ENCODE data around the gene AKAP1. TPM values are rescaled to one million over a fixed set of nuclear protein-coding genes. Genes with fewer than 3 reads are reported as not detected.
"Not testable (repeated sequence)": the region's sequence is repeated elsewhere in the genome, so short reads cannot be mapped to it uniquely, and the experiment has no call there.

AKAP1 gene
- total RNA-seq, 1 donor from 2014 or later, result 67.5 TPM

DNA sequence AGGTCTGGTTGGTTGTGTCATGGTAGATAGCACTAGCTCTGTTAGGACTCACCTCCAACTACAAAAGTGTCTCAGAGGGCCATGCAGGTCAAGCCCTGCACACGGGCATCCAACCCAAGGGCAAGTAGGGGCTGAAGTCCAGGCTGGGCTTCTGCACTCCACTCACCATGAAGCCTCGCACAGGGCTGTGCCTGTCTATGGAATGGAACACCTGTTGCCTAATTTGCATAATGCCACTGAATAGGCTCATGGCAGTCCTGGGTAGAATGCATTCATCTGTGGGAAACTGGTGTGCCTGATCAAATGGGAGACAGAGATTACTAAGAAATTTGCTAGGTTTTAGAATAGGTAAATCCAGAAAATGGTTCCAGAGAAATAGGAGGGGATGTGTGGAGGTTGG, 8.0 kb upstream of the AKAP1 start:
- DNase-seq (ENCODE audit: low spot score), result no peak

DNA sequence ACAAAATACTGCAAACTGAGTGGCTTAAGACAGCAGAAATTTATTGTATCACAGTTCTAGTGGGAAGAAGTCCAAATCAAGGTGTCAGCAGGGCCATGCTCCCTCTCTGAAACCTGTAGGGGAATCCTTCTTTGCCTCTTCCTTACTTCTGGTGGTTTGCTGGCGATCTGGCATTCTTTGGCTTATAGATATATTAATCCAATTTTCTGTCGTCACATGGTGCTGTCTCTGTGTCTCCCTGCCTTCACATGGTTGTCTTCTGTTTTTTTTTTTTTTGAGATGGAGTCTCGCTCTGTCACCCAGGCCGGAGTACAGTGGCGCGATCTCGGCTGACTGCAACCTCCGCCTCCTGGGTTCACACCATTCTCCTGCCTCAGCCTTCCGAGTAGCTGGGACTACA, 6.8 kb upstream of the AKAP1 start:
- no peak for DNase-seq (ENCODE audit: low spot score)

DNA sequence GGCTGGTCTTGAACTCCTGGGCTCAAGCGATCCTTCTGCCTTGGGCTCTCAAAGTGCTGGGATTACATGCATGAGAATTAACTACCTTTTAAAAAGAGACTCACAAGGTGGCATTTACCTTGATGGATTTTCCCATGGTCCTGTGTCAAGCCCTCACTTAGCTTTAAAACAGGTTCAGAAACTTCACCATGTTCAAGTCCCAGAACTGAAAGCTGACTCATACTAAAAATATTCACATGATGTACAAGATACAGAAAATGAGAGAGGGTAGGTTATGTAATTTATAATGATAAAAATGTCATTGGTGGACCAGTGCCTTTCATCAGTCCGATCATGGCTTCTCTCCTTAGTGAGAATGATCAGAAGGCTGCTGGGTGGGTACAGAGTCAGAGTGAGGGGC, 4.3 kb upstream of the AKAP1 start:
- no peak for DNase-seq (ENCODE audit: low spot score)

DNA sequence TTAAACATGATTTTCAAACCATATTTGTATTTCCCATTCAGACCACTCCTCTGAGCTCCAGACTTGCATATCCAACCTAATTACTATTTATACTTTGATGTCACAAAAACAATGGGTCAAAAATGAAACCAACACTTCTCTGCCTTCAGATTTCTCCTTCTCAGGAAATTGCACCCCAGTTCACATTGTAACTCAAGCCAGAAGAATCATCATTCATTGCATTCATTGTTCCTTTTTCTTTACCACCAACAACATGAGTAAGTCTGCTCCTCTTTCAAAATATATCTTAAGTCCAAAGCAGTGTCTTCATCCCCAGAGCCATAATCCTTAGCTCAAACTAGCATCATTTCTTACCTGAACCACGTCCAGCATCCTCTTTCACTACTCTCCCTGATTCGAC, 2.6 kb upstream of the AKAP1 start:
- no peak for DNase-seq (ENCODE audit: low spot score)

DNA sequence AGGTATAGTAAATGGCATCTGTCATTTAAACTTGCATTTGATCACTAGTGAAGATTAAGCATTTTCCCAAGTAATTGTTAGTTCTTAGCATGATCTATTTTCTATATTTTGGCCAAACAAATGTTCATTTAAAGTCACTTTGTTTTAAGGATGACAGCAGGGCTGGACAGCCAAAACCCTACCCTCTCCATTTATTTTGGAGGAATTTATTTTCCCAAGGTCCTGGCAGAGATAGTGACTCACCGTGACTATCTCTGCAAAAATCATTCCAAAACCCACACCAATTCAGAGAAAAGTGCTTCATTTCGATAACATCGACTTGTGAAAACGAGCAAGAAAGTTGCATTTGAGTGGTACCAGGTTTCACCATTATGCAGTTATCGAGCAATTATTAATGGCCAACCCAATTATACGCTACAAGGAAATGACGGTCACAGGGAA, 665 bp upstream of the AKAP1 start:
- DNase-seq (ENCODE audit: low spot score), result no peak

DNA sequence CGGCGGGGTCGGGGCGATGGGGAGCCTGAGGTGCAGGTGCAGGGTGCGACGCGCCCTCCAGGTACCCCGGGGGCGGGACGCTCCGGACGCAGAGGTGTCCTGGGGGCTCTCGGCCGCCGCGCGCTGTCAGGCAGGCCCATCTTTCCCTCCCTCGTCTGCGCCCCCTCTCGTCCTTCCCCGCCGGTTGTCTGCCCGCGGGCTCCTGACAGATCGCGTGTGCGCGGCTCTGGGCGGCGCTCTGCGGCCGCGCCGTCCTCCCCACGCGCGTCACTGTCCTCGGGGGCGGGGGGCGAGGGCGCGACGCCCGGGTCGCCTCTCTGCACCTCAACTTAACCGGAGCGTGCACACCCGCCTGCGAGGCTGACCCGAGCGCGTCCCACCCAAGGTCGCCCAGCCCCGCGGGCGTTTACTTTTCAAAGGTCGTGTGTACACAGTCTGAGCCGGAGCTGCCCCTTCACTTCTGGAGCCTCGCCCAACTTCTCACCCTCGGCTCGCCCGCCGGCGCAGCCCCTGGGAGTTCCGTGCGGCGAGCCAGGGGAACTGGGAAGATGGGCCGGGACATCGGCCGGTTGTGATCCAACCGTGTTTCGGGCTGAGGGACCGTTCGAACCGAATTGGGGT, 512 bp downstream of the AKAP1 start:
- DNase-seq (ENCODE audit: low spot score), result peak; percentile 64

DNA sequence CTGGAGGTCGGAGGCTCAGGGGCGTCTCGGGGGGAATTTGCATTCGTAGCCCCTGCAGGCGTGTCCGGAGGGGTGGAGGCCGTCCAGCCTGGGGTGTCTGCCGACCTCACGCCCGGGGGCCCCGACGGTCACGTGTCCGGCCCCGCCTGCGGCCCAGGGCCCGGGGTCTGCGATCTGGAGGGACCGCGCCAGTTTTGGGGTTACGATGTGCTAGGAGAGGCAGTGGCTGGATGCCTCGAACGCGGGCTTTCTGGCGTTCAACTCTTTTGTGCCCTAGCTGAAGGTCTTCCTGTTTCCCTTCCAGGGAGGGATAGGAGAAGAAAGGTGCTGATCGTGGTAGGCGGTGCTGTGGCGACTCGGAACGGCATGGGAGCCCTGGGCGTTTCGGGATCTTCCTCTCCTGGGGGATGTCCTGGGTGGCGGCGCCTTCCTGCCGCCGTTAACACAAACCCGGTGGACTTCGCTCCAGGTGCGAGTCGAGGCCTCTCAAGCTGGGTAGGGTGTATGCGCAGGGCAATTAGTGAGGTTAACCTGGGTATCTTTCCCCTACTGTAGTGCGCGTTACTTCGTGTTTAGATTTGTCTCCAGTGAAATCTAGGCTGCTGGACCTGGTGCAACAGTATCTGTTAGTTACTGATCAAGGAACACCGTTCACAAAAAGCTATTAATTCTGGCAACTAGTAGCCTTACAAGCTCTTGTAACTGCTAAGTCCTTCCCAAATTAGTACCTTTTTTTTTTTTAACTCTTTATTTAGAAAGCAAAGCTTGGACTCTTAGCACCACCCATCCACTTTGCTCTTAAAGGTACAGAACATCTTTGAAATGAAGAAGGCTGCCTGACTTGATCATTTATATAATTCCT, 1.3 kb downstream of the AKAP1 start:
- peak; percentile 37 for DNase-seq (ENCODE audit: low spot score)

DNA sequence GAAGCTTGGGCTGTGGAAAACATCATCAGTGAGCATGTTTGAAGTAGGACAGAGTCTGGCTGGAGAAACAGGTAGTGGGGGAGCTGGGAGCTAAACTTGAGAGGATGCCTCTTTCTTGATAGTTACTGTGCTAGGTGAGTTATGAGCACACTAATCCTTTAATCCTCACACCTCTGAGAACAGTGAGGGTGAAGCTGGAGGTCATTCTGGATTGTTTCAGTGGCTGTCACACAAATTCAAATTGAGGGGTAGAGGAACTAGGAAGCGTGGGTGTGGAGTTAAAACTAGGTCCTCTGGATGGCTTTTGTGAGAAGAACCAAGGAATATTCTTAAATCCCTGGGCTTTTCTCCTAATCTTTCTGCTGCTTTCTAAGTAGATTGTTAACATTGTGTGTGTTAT, 3.3 kb downstream of the AKAP1 start:
- no peak for DNase-seq (ENCODE audit: low spot score)

DNA sequence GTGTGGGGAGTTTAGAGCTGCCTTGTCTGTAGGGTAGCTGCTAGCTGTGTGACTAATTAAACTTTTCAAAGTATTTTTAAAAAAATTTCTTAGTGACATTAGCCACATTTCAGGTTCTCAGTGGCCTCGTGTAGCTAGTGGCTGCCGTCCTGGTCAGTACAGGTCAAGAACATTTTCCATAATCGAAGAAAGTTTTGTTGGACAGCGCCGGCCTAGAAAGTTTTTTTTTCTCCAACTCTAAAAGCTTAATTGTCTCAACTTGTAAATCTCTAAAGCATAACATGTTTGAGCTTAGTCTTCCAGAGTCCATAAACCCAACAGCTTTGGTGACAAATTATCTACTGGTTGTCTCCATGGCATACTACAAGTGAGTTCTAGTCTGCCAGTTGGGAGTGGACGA, 4.3 kb downstream of the AKAP1 start:
- DNase-seq (ENCODE audit: low spot score), result no peak

DNA sequence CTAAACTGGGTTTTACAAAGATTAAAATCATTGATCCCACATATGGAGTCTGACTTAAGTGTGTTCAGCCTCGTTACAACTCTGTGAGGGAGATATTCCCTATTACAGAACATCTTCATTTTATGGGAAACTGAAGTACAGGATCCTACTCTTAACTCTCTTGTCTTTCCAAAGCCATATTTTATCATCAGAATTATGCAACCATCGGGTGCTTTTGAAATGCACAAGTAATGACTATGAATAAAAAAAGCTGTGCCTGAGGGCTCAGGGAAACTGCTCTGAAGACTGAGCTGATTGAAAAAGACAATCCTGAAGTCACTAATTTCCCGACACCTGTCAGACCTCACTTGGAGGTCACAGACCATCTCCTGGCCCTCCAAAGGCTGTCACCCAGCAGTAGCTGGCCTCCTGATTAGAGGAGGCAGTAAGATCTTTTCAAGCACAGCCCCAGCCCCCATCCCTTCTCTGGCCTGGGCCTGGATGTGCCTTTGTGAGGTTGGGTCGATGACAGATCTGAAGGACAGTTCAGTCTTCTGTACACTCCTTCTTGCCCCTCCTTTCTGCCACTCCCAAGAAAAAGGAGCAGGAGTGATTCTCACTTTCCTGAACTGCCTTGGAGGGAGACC, 5.6 kb downstream of the AKAP1 start:
- DNase-seq (ENCODE audit: low spot score), result no peak

DNA sequence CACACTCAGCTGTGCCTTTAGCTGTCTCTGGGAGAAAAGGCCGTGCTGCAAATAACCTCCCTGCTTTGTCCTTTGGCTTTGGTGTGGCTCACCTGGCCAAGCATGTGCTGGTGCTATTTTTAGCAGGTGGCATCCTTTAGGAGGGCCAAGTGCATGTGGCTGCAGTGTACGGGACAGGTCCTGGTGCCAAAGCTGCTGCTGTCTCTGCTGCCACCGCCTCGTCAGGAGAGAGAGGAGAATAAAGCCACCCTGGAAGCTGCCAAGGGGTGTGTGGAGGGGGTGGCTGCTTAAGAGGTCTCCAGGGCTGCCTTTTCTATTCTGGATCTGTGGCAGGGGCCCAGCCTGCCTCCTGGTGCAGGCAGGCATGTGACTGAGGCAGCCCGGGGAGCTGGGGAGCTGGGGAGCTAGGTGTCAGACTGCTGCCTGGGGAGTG, 6.2 kb downstream of the AKAP1 start:
- no peak for DNase-seq (ENCODE audit: low spot score)

DNA sequence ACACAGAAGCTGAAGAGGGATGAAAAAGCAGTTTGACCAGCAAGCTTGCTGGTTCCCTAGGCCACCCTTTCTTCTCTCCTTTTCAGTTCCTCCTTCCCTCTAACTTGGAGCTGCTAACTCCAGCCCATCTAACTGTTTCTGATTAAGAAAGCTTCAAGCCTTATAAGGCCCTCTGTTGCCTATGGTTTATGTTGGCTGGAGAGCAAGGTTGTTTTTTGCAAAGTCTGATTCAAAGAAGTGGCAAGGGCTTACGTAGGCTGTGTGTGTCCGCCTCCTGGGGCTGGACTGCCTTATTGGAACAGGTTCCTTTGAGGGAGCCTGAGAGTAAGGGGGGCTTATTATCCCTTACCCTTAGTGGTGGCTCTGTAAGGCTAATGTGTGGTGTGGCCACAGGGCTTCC, 7.1 kb downstream of the AKAP1 start:
- DNase-seq (ENCODE audit: low spot score), result peak; percentile 36

DNA sequence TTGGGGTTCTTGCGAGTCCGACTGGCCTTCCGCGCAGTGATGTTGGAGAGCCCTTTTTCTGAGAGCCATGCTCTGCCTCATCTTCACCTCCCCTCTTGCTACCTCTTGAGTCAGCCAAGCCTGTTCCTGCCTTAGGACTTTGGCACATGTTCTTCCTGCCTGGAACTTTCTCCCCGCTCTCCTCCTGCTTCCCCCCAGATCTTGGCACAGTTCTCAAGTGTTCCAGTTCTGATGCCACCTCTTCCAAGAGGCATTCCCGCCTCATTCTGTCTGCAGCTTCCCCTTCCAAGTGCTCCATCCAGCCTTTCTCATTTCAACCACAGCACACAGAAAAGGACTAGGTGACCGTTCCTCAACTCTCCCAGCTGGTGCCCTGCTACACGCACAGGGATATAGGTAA, 7.7 kb downstream of the AKAP1 start:
- DNase-seq (ENCODE audit: low spot score), result no peak

DNA sequence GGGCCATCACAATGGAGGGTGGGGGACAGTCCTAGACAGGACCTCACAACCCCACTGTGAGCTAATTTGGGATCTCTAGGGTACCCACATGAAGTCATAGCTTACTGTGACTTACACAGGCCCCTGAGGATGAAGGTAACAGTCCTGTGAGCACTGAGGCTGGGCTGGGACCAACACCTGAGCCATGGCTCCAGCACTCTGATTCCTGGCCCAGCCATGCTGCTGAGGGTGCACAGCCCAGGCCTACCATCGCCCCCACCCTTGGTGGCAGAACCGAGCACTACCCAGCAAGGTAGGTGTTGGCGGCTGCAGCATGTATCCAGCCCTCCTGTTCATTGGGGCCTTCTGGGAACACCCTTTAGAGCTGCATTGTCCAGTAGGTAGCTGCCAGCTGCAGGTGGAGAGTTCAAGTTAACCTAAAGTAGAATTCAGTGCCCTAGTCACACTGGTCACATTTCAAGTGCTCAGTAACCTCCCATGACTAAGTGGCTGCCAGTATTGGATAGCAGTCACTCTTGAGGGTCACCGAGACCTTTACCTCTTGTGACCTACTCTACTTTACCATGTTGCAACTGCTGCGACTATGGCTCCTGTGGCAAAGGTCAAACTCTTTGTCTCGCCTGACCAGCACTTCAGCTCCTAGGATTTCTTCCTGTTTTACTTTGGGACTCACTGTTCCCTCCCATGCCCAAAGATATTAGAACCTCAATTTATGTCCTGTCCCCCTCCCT, 11.6 kb downstream of the AKAP1 start:
- DNase-seq (ENCODE audit: low spot score), result no peak

DNA sequence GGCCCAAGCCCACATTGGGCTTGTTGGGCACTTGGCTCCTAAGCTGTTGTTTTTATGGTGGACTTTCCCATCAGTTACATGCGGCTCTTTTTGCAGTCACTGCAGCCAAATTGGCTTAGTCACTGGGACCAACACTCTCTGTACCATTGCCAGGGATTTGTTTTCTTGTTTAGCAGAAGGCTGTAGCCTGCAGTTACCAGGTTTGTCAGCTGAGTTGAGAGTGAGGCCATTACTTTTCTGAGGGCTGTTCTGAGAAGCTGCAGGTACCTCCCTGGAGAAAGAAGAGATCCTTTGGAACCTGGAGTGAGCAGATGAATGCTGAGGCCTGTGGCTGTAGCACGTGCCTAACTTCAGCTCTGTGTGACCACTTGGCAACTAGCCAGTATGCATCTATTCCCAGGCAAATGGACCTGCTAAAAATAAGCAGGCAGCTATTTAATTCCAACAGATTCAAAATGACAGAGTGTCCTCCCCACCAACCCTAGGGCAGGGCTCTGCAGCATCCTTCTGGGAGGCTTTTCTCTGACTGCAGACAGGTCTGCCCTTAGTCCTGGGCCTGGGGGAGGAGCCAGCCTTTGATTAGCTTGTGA, 12.9 kb downstream of the AKAP1 start:
- DNase-seq (ENCODE audit: low spot score), result no peak

DNA sequence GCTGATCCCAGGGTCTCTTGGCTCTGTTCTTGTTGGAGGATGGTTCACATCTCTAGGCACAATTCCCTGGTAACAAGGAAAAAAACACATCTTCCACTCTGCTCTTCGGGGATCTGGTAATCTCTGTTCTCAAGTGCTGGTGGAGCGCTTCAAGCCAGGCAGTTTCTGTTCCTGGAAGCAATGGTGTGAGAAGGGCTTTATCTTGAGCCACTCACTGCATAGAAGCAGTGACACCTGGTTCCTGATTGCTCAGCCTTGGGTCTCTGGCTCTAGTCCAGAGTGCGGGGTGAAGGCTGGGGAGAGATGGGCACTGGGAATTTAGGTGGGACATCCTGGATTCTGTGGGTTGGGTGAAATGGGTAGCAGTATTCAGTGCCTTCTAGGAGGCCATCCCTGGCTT, 14.1 kb downstream of the AKAP1 start:
- DNase-seq (ENCODE audit: low spot score), result no peak

DNA sequence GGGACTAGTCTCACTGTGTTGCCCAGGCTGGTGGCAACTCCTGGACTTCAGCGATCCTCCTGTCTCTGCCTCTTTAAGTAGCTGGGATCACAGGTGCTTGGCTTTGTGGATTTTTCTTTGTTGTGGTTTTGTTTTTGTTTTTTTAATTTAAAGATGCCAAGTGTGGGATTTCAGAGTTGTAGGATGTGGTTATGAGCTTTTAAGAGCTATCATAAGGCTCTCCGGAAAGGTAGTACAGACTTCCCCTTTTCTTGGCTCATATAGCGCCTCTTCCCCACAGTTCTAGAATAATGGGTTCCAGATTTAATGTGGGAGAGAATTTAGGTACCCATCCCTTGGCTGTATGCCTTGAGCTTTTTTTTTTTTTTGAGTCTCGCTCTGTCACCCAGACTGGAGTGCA, 17.1 kb downstream of the AKAP1 start:
- DNase-seq (ENCODE audit: low spot score), result no peak

DNA sequence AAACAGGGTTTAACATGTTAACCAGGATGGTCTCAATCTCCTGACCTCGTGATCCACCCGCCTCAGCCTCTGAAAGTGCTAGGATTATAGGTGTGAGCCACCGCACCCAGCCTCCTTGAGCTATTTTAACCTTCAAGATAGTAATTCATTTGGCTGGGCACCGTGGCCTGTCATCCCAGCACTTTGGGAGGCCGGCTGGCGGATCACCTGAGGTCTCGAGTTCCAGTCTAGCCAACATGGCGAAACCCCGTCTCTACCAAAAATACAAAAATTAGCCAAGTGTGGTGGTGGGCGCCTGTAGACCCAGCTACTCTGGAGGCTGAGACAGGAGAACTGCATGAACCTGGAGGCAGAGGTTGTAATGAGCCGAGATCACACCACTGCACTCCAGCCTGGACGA, 17.6 kb downstream of the AKAP1 start:
- DNase-seq (ENCODE audit: low spot score), result not testable (repeated sequence)

DNA sequence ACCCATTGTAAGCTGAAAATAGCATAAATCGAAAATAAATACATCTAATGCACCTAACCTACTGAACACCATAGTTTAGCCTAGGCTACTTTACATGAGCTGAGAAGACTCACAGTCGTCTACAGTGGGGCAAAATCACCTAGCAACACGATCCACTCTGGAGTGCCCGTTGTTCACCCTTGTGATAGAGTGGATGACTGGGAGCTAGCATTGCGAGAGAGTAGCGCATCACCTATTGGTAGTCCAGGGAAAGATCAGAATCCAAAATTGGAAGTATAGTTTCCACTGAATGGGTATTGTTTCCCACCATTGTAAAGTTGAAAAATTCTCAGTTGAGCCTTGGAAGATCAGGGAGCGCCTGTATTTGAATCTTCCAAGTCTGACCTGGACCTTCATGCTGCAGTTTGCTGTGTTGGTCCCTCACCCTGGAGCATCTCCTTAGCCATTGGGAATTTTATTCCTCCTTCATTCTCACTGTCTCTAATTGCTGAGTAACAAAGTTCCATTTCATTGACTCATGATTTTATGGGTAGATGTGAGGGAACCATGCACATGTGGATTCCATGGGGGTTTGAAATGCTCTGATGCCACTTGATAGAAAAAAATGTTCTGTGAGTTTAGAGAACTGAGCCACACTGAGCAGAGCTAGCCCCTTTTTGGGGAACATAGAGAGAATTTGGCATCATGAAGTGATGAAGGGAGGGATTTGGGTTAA, 19.6 kb downstream of the AKAP1 start:
- no peak for DNase-seq (ENCODE audit: low spot score)

DNA sequence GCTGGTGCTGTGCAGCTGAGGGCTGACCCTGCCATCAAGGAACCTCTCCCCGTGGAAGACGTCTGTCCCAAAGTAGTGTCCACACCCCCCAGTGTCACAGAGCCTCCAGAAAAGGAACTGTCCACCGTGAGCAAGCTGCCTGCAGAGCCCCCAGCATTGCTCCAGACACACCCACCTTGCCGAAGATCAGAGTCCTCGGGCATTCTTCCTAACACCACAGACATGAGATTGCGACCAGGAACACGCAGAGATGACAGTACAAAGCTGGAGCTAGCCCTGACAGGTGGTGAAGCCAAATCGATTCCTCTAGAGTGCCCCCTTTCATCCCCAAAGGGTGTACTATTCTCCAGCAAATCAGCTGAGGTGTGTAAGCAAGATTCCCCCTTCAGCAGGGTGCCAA, 20.5 kb downstream of the AKAP1 start:
- no peak for DNase-seq (ENCODE audit: low spot score)

DNA sequence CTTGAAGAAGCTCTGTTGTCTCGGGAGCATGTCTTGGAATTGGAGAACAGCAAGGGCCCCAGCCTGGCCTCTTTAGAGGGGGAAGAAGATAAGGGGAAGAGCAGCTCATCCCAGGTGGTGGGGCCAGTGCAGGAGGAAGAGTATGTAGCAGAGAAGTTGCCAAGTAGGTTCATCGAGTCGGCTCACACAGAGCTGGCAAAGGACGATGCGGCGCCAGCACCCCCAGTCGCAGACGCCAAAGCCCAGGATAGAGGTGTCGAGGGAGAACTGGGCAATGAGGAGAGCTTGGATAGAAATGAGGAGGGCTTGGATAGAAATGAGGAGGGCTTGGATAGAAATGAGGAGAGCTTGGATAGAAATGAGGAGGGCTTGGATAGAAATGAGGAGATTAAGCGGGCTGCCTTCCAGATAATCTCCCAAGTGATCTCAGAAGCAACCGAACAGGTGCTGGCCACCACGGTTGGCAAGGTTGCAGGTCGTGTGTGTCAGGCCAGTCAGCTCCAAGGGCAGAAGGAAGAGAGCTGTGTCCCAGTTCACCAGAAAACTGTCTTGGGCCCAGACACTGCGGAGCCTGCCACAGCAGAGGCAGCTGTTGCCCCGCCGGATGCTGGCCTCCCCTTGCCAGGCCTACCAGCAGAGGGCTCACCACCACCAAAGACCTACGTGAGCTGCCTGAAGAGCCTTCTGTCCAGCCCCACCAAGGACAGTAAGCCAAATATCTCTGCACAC, 21.2 kb downstream of the AKAP1 start:
- DNase-seq (ENCODE audit: low spot score), result no peak

All from mucosa of gallbladder (tissue), 1 donor.